ENCODE results near the gene VAV3.
"Not testable (repeated sequence)": the region's sequence is repeated elsewhere in the genome, so short reads cannot be mapped to it uniquely, and the experiment has no call there.

The VAV3 gene

GRCh38 chr1:107935396-107936064 lies 29.4 kb downstream of the VAV3 start:
- no peak for DNase-seq

DNA sequence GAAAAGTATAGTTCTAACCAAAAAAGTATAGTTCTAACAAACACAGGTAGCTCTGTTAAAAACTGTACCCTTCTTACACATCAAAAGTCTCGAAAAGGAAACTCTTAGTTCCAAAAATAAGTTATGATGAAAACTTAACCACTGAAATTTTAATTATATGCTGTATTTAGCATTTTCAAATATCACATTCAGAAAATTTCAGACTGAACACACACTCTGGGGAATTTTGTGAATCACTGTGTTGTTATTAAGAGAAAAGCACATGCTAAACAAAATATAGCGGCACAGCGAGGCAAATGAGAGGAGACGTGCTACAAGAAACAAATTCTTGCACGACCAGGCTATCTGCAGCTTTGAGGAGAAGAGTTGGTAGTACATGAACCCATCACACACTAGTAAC lies 30.4 kb downstream of the VAV3 start:
- no peak for DNase-seq

- no peak for DNase-seq
These were observed 31.2 kb downstream of the VAV3 start for GRCh38 chr1:107933736-107934135.

DNA sequence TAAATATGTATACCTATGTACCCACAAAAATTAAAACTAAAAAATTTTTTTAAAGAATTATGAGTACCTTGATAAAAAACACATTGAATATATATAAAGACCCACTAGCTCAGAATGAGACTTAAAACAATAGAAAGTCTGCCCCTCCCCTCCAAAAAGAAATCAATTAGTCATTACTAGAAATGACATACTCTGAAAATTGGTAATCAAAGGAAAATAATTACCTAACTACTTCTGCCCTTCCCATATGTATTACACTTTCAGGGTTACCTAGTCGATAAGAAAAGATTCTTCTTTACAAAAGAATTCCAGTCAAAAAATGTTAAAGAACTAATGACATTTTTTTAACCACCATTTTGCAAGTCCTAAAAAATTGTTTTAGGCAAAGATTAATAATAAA lies 34.7 kb downstream of the VAV3 start:
- no peak for DNase-seq

GRCh38 chr1:107927820-107928219 lies 37.2 kb downstream of the VAV3 start:
- no peak for DNase-seq

- no peak for DNase-seq
These were observed 38.4 kb downstream of the VAV3 start for GRCh38 chr1:107926436-107927080.

DNA sequence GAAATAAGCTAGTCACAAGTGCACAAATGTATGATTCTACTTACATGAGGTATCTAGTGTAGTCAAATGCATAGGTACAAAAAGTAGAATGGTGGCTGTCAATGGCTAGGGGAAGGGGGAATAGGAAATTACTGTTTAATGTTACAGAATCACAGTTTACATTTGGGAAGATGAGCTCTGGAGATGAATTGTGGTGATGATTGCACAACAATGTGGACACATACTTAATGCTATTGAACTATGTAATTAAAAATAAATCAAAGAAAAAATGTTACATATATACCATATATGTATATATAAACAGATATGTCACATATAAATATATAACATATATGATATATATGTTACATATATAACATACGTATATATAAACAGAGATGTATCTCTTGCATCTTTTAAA lies 39.4 kb downstream of the VAV3 start:
- no peak for DNase-seq

- DNase-seq = no peak
These were observed 44.0 kb downstream of the VAV3 start for GRCh38 chr1:107920999-107921398.

- DNase-seq = no peak
These were observed 44.4 kb downstream of the VAV3 start for GRCh38 chr1:107920561-107920960.

- DNase-seq = no peak
These were observed 45.0 kb downstream of the VAV3 start for GRCh38 chr1:107919953-107920352.

DNA sequence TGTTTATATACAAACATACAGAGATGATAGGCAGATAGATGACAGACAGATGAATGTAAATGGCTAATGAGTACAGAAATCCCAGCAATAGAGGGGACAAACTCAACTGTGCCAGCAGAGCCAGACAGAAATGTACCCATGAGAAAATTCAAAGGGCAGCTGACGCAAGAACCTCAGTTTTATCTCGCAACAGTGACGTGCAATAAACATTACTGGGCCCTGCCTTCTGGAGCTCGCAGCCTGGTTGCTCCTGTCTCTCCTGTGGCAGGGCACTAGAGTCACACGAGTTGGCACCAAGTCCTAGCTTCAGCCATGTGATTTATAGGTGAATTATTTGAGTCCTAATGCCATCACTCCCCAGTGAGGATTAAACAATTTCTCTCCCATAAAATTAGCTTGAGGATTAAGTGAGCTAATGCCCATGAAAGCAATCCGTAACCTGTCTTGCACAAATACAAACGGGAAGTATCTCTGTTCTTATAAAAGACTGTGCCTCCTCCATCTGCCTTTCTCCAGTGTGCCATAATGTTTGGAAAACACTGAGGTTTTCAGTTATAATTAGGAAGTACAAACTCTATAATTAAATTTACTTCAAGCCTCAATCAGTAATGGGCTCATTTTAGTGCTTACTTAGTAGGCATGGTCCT lies 50.7 kb downstream of the VAV3 start:
- DNase-seq = no peak

GRCh38 chr1:107912656-107913055 lies 52.3 kb downstream of the VAV3 start:
- DNase-seq = no peak

- no peak for DNase-seq
These were observed 64.7 kb downstream of the VAV3 start for GRCh38 chr1:107900090-107900945.

DNA sequence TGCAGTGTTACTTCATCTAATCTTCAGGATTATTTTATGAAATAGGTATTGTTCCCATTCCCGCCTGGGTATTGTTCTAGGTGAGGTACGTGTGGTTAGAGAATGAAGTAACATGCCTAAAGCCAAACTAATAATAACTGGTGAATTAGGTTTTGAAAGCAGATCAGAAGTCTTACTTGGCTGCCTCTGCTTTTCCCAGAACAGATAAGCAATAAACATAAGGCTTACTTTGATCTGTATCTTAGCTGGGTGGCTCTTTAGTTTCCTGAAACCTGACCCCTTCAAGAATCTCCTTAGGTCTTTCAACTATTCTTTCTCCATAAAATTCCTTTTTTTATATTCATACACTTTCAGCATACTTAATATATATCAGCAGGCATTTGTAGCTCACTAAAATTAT lies 65.3 kb downstream of the VAV3 start:
- DNase-seq = no peak

GRCh38 chr1:107897438-107898345 lies 67.3 kb downstream of the VAV3 start:
- DNase-seq = no peak

DNA sequence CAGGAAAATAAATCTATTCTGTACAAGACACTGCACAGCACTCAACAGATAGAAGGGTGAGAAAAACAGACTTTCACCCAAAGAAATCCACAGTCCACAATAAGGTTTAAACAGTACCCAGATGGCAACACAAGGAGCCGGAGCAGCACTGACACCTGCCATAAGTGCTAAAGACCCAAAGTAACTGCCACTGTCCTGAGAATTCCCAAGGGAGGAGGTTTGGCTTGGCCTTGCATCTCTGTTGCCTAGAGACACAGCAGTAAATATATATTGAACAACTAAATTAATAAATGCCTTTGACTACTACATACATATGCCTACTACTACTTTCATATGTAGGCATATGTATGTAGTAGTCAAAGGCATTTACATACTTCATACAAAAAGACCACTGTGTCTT lies 68.0 kb downstream of the VAV3 start:
- DNase-seq = no peak

DNA sequence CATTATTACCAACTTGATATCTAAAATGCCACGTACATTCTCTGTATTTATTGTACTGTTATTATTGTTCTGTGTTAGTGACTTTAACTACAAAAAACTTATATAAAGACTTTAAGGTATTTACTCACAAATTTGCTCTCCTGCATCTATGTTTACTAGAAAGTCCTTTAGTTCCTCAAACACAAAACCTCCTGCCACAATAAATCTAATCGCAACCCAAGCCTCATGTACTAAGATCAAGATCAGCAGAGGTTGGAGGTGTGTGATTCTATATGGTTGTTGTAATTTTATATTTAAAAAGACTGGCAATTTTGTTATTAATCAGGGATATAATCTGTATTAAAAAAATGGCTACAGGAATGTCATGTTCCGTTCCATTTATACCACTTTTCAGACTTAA lies 68.6 kb downstream of the VAV3 start:
- no peak for DNase-seq

DNA sequence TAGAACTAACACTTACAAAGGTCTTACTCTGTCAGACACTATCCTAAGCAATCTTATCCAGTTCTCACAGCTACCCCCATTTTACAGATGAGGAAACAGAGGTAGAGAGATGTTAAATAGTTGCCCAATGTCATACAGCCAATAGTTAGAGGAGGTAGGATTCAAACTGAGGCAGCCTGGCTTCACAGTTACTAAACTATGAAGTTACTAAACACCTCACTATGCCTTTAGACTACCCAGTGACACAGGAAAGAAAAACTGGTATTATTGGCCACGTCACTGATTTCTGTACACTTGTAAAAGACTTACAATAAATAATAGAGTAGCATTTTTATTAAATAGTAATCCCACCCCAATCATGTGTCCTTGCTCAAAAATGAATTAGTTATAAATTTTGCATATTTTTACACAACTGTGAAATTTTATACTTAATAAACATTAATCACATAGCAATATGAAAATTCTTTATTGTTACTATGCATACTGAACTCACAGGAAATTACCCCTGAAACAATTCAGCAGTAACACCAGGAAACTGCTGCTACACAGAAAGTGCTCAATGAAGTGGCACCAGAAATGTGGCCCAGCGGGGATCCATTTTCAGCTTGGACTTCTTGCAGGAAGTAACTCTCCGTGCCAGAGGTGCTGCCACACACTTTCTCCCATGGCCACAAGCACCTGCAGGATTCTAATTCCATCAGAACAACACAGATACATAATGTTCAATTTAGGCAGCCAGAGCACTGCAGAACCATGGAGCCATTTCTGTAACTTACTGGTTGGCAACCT lies 69.4 kb downstream of the VAV3 start:
- no peak for DNase-seq

GRCh38 chr1:107894605-107895004 lies 70.4 kb downstream of the VAV3 start:
- no peak for DNase-seq

GRCh38 chr1:107893350-107893749 lies 71.6 kb downstream of the VAV3 start:
- not testable (repeated sequence) for DNase-seq

DNA sequence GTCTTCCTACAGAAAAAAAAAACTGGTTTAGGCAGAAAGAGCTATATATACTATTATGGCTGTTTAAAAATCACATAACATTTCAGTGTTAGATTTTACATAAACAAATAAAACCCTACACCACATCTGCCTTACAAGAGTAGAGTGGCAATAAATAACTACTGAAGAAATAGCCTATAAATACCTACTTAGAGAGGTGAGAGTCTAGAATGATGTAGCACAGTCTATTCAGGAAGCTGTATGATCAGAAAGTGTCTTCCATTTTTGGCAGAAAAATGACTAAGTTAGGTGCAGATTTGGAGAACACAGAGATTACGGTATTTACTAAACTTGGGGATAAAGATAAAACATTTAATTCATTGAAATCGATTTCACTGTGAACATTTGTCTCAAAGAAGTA lies 75.5 kb downstream of the VAV3 start:
- DNase-seq = no peak

Data from fibroblast of skin of abdomen (primary cell).